GM20000 (cell line): Measurements from ENCODE around the gene ALDH1A3.

Experiments
- DNase-seq: peaks from one replicate; pipeline ENCODE4 v3.0.0; 2012; ENCODE audit warnings: low spot score
- CTCF ChIP-seq: IDR thresholded peaks from 2 replicates; pipeline ENCODE4 v1.5.1; 2012; ENCODE audit warnings: mild to moderate bottlenecking, control low read depth; ENCODE audit errors: extremely low read depth, missing control alignments

The ALDH1A3 gene

GRCh38 chr15:100878648-100879047 is 983 bp upstream of the ALDH1A3 start:
- no peak for TF ChIP-seq CTCF
- DNase-seq: no peak

- DNase-seq: peak; percentile 59
- no peak for TF ChIP-seq CTCF
Measured at GRCh38 chr15:100879061-100879463, 569 bp upstream of the ALDH1A3 start.

- peak; percentile 43 for DNase-seq
- no peak for TF ChIP-seq CTCF
Measured at GRCh38 chr15:100880139-100880896, 687 bp downstream of the ALDH1A3 start.

GRCh38 chr15:100880897-100881242 is 1.2 kb downstream of the ALDH1A3 start:
- DNase-seq: no peak

GRCh38 chr15:100881573-100882336 is 2.1 kb downstream of the ALDH1A3 start:
- DNase-seq: no peak
- TF ChIP-seq CTCF: no peak

More at GRCh38 chr15:100880897-100881242, 1.2 kb downstream of the ALDH1A3 start:
- no peak for TF ChIP-seq CTCF

GRCh38 chr15:100885116-100885515 is 5.5 kb downstream of the ALDH1A3 start:
- no peak for DNase-seq
- TF ChIP-seq CTCF: no peak

GRCh38 chr15:100885811-100886210 is 6.2 kb downstream of the ALDH1A3 start:
- DNase-seq: no peak
- no peak for TF ChIP-seq CTCF
